CD14-positive monocyte (primary cell): ENCODE data around the gene HPDL. TPM values are rescaled to one million over a fixed set of nuclear protein-coding genes. Genes with fewer than 3 reads are reported as not detected.

Source experiments
- DNase-seq, 3 donors: peaks; one replicate each; pipeline ENCODE4 v3.0.0-alpha.2; 2011 to 2022
- H2AFZ ChIP-seq: 2 replicates; pipeline ENCODE4 v1.6.0; 2012; ENCODE audit warnings: mild to moderate bottlenecking, low read depth, low read length, inconsistent platforms; ENCODE audit not compliant: insufficient read depth, poor library complexity, severe bottlenecking
- H3K27ac ChIP-seq, 2 donors: 1 replicate in 1 of 2; 2 replicates in 1 of 2; pipeline ENCODE4 v1.5.1; 2012 to 2013; ENCODE audit warnings: low read length in 2 of 2, control low read depth in 1 of 2, inconsistent platforms in 1 of 2, low read depth in 1 of 2, mild to moderate bottlenecking in 1 of 2
- H3K27me3 ChIP-seq, 2 donors: one replicate each; pipeline versions ENCODE4 v1.6.0 to v1.6.1; 2011 to 2013; ENCODE audit warnings: low read length in 2 of 2; ENCODE audit not compliant: control insufficient read depth in 2 of 2, insufficient read depth in 2 of 2
- H3K36me3 ChIP-seq, 2 donors: replicated peaks in 1 of 2; 1 replicate in 1 of 2; 2 replicates in 1 of 2; pipeline versions ENCODE4 v1.5.1 to v1.6.1; 2012 to 2013; ENCODE audit warnings: low read length in 2 of 2, control low read depth in 1 of 2, inconsistent platforms in 1 of 2, mild to moderate bottlenecking in 1 of 2; ENCODE audit not compliant: insufficient read depth in 2 of 2, control insufficient read depth in 1 of 2
- H3K4me1 ChIP-seq, 2 donors: 1 replicate in 1 of 2; 2 replicates in 1 of 2; pipeline versions ENCODE4 v1.5.1 to v1.6.1; 2012 to 2013; ENCODE audit warnings: low read length in 2 of 2, control low read depth in 1 of 2, inconsistent platforms in 1 of 2, mild to moderate bottlenecking in 1 of 2, moderate library complexity in 1 of 2; ENCODE audit not compliant: insufficient read depth in 2 of 2, control insufficient read depth in 1 of 2
- H3K4me2 ChIP-seq: replicated peaks from 2 replicates; pipeline ENCODE3; 2012; ENCODE audit warnings: low read length, moderate library complexity, mild to moderate bottlenecking; ENCODE audit not compliant: poor library complexity, severe bottlenecking; ENCODE audit errors: extremely low read depth
- H3K4me3 ChIP-seq, 3 experiments: fragments of 200-600 bp in 1 of 3; sonication (generic) in 1 of 3; replicated peaks in 1 of 3; 1 replicate in 2 of 3; 2 replicates in 1 of 3; pipeline ENCODE4 v1.5.1; 2011 to 2013; ENCODE audit warnings: low read length in 3 of 3, mild to moderate bottlenecking in 3 of 3, control low read depth in 2 of 3, low read depth in 2 of 3, inconsistent platforms in 1 of 3, moderate library complexity in 1 of 3
- H3K79me2 ChIP-seq: 2 replicates; pipeline ENCODE4 v1.6.0; 2012; ENCODE audit warnings: mild to moderate bottlenecking, control low read depth, inconsistent platforms, low read length, moderate library complexity; ENCODE audit not compliant: insufficient read depth
- H3K9ac ChIP-seq: 2 replicates; pipeline ENCODE4 v1.6.0; 2017; ENCODE audit warnings: low read length, mild to moderate bottlenecking; ENCODE audit not compliant: insufficient read depth, poor library complexity, severe bottlenecking
- H3K9me3 ChIP-seq, 2 donors: replicated peaks in 1 of 2; 1 replicate in 1 of 2; 2 replicates in 1 of 2; pipeline versions ENCODE4 v1.5.1 to v1.6.1; 2012 to 2013; ENCODE audit warnings: low read length in 2 of 2, control low read depth in 1 of 2; ENCODE audit not compliant: control insufficient read depth in 1 of 2, insufficient read depth in 1 of 2
- H4K20me1 ChIP-seq: 2 replicates; pipeline ENCODE4 v1.6.0; 2012; ENCODE audit warnings: mild to moderate bottlenecking, low read length, control low read depth, moderate library complexity; ENCODE audit not compliant: insufficient read depth
- H3K27ac Mint-ChIP-seq, 7 donors: one replicate each; pipeline ENCODE4 v1.8.0; 2020; ENCODE audit warnings: mild to moderate bottlenecking in 7 of 7, mixed read lengths in 7 of 7, moderate library complexity in 6 of 7, inconsistent platforms in 2 of 7
- H3K27me3 Mint-ChIP-seq, 3 donors: one replicate each; pipeline ENCODE4 v1.8.0; 2021 to 2022; ENCODE audit warnings: low read depth in 3 of 3, mild to moderate bottlenecking in 3 of 3, mixed read lengths in 3 of 3, moderate library complexity in 3 of 3, inconsistent platforms in 1 of 3
- H3K36me3 Mint-ChIP-seq, 2 donors: one replicate each; pipeline ENCODE4 v1.8.0; 2020; ENCODE audit warnings: mixed read lengths in 2 of 2, inconsistent platforms in 1 of 2, mild to moderate bottlenecking in 1 of 2
- H3K4me1 Mint-ChIP-seq: one replicate; pipeline ENCODE4 v1.8.0; 2020; ENCODE audit warnings: mild to moderate bottlenecking, mixed read lengths
- H3K4me3 Mint-ChIP-seq, 2 donors: one replicate each; pipeline ENCODE4 v1.8.0; 2020; ENCODE audit warnings: mild to moderate bottlenecking in 2 of 2, mixed read lengths in 2 of 2, moderate library complexity in 1 of 2
- H3K9me3 Mint-ChIP-seq, 7 donors: one replicate each; pipeline ENCODE4 v1.8.0; 2020 to 2022; ENCODE audit warnings: mixed read lengths in 7 of 7, mild to moderate bottlenecking in 6 of 7, moderate library complexity in 6 of 7, inconsistent platforms in 2 of 7
- WGBS: methylation state at CpG from one replicate; pipeline ENCODE4 v1.1.5; 2013; ENCODE audit warnings: missing lambda C conversion rate; ENCODE audit not compliant: insufficient coverage; 5-methylcytosine and 5-hydroxymethylcytosine counted together
- intact Hi-C, 2 donors: fragments of 100-400 bp; cut with micrococcal nuclease; formaldehyde crosslinking; loops; one replicate each; pipeline versions ENCODE4 v1.15.0 to v1.15.1; 2023
- polyA plus RNA-seq, 3 donors: library from polyadenylated mRNA; depleted of rRNA in 1 of 3; unstranded in 2 of 3; stranded (reverse) in 1 of 3; fragments of 300-500 nt in 2 of 3; fragments of >200 nt in 1 of 3; fragmentation: Illumina TruSeq in 2 of 3; gene quantifications; 1 replicate in 2 of 3; 2 replicates in 1 of 3; pipeline ENCODE4 v1.2.3, GENCODE V29; 2012 to 2021
- TF ChIP-seq, protein P1 (sequence below): fragments of 200-600 bp; IDR thresholded peaks from one replicate; pipeline ENCODE4 v1.8.0; 2022; ENCODE audit warnings: antibody characterized with exemption, mild to moderate bottlenecking

The HPDL gene
- polyA plus RNA-seq, 3 donors: 0.17 TPM; not detected in 2

DNA sequence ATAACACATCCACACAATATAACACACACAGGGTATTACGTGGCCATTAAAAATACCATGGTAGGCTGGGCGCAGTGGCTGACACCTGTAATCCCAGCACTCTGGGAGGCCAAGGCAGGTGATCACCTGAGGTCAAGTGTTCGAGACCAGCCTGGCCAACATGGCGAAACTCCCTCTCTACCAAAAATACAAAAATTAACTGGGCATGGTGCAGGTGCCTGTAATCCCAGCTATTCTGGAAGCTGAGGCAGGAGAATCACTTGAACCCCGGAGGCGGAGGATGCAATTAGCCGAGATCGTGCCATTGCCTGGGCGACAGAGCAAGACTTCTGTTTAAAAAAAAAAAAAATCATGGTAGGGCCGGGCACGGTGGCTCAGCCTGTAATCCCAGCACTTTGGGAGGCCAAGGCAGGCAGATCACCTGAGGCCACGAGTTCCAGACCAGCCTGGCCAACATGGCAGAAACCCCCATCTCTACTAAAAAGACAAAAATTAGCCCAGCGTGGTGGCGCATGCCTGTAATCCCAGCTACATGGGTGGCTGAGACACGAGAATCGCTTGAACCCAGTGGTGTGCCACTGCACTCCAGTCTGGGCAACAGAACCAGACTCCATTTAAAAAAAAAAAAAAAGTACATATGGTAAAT is 24.1 kb upstream of the HPDL start:
- Mint-ChIP-seq H3K4me3 (peak overlapping the region in 1 of 2 donors; percentile 89), H3K9me3 (no peaks in the 10 kb centered on the region), H3K36me3 (no peaks in the 10 kb centered on the region), H3K4me1 (peaks cover 10% of the 10 kb centered on the region), H3K27me3 (peaks cover 0 to 6% (median 5%) of the 10 kb centered on the region in 3 donors), H3K27ac (peak overlapping the region in 5 of 7 donors; percentile 8 to 98 (median 96))
- H2AFZ ChIP-seq: peak overlapping the region; percentile 86
- H3K9ac ChIP-seq: peak overlapping the region; percentile 77
- H3K27me3 ChIP-seq: no peaks in the 10 kb centered on the region
- H3K4me3 ChIP-seq: peak overlapping the region; percentile 61 to 88 (median 84)
- no peaks in the 10 kb centered on the region for H3K79me2 ChIP-seq
- no peaks in the 10 kb centered on the region for H3K36me3 ChIP-seq
- peaks cover 15 to 18% of the 10 kb centered on the region in 2 donors for H3K4me1 ChIP-seq
- no peak for DNase-seq
- peak overlapping the region; percentile 75 for H3K4me2 ChIP-seq
- no peaks in the 10 kb centered on the region for H3K9me3 ChIP-seq
- peak overlapping the region; percentile 86 to 88 for H3K27ac ChIP-seq
- 90% methylated on average over 12 of the region's 16 CpGs for WGBS
- H4K20me1 ChIP-seq: no peaks in the 10 kb centered on the region
- intact Hi-C loops: loop anchor here (5.0 to 10.0 kb wide), 4 partner anchors 280 to 570 kb away; partner anchors contain the start of genes NASP (in 1 of the 2), RNU5D-1 (in 1 of the 2) and RPS8 (in 1 of the 2)
- TF ChIP-seq, protein P1, sequence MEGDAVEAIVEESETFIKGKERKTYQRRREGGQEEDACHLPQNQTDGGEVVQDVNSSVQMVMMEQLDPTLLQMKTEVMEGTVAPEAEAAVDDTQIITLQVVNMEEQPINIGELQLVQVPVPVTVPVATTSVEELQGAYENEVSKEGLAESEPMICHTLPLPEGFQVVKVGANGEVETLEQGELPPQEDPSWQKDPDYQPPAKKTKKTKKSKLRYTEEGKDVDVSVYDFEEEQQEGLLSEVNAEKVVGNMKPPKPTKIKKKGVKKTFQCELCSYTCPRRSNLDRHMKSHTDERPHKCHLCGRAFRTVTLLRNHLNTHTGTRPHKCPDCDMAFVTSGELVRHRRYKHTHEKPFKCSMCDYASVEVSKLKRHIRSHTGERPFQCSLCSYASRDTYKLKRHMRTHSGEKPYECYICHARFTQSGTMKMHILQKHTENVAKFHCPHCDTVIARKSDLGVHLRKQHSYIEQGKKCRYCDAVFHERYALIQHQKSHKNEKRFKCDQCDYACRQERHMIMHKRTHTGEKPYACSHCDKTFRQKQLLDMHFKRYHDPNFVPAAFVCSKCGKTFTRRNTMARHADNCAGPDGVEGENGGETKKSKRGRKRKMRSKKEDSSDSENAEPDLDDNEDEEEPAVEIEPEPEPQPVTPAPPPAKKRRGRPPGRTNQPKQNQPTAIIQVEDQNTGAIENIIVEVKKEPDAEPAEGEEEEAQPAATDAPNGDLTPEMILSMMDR: no peak

DNA sequence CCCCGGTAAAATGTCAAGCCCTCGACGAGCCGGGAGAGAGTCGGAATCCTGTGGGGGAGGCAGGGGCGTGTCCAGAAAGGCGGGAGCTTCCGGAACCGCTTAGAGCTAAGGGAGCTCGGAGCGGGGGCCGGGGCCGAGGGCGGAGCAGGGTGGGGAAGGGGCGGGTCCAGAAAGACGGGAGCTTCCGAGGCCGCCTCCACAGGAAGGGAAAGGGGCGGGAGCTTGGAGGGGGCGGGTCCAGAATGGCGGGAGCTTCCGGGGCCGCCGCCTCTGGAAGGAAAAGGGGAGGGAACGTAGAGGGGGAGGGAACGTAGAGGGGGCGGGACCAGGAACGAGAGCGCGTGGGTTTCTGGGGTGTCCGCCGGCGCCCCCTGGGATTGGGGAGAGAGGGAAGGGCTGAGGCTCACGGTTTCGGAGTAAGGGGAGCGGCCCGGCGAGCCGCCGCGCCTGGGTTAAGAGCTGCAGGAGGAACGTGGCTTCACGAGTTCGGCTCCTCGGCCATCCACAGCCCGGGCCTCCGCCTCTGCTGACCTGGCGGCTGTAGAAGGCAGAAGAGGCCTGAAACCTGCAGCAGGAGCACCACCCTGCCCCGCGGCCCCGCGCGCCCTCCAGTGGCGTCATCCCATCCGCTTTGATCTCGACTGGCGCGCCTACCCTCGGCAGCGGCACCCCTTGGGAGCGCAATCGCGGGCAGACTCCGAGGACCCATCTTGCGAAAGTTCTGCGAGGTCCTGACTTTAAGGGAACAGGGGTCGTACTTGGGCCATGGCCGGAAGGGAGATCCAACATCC is 23.0 kb upstream of the HPDL start:
- Histone ChIP-seq H2AFZ (peak overlapping the region; percentile 89), H3K9ac (peak overlapping the region; percentile 77), H3K9me3 (no peaks in the 10 kb centered on the region), H3K4me3 (peak overlapping the region; percentile 61 to 88 (median 84)), H3K27ac (peak overlapping the region; percentile 86 to 88), H3K27me3 (no peaks in the 10 kb centered on the region), H4K20me1 (no peaks in the 10 kb centered on the region), H3K36me3 (no peaks in the 10 kb centered on the region), H3K79me2 (no peaks in the 10 kb centered on the region), H3K4me2 (peak overlapping the region; percentile 75), H3K4me1 (peaks cover 15 to 18% of the 10 kb centered on the region in 2 donors)
- Mint-ChIP-seq H3K36me3 (no peaks in the 10 kb centered on the region), H3K9me3 (no peaks in the 10 kb centered on the region), H3K27me3 (peaks cover 0 to 5% (median 5%) of the 10 kb centered on the region in 3 donors), H3K4me1 (peaks cover 10% of the 10 kb centered on the region), H3K27ac (peak overlapping the region; percentile 93 to 98 (median 96)), H3K4me3 (peak overlapping the region; percentile 89 to 92)
- WGBS: under 1% methylated on average over 66 of the region's 68 CpGs
- TF ChIP-seq, protein P1: peak; percentile 71
- DNase-seq: peak; percentile 93 to 97 (median 95)
- intact Hi-C loops: loop anchor here (2.0 to 10.0 kb wide), 6 partner anchors 187 to 571 kb away; partner anchors contain the start of genes NASP (in 1 of the 2), RNU5D-1 (in 1 of the 2), RPS8 (in 1 of the 2) and TESK2 (in 1 of the 2)
